NCI-H2196 treated with DMSO at 0.1 percent for 48 hours (cell line): ENCODE data around the gene RAMP1.
"Not testable (repeated sequence)": the region's sequence is repeated elsewhere in the genome, so short reads cannot be mapped to it uniquely, and the experiment has no call there.

Experiments used
- DNase-seq: peaks from one replicate; lab custom pipeline; 2025; ENCODE audit not compliant: unreplicated experiment; lab: John Stamatoyannopoulos, UW

RAMP1 gene

GRCh38 chr2:237859533-237860272 is at the start of gene RAMP1:
Gene RAMP1, plus strand, starts transcription at chr2:237859623. Its CDS starts 53 bp downstream, at chr2:237859676.
- no peak for DNase-seq

GRCh38 chr2:237815637-237816036 is 43.8 kb upstream of the RAMP1 start:
- DNase-seq: no peak

GRCh38 chr2:237816531-237816930 is 42.9 kb upstream of the RAMP1 start:
- no peak for DNase-seq

- DNase-seq: no peak
These were observed 41.4 kb upstream of the RAMP1 start for GRCh38 chr2:237818066-237818473.

- no peak for DNase-seq
These were observed 40.2 kb upstream of the RAMP1 start for GRCh38 chr2:237819231-237819630.

- no peak for DNase-seq
These were observed 39.0 kb upstream of the RAMP1 start for GRCh38 chr2:237820421-237820820.

GRCh38 chr2:237823544-237823943 is 35.9 kb upstream of the RAMP1 start:
- DNase-seq: no peak

- DNase-seq: no peak
These were observed 35.3 kb upstream of the RAMP1 start for GRCh38 chr2:237824085-237824484.

GRCh38 chr2:237827421-237827987 is 31.9 kb upstream of the RAMP1 start:
- no peak for DNase-seq

- no peak for DNase-seq
These were observed 28.9 kb upstream of the RAMP1 start for GRCh38 chr2:237830522-237830921.

- no peak for DNase-seq
These were observed 25.9 kb upstream of the RAMP1 start for GRCh38 chr2:237833546-237833945.

- DNase-seq: no peak
These were observed 24.1 kb upstream of the RAMP1 start for GRCh38 chr2:237835372-237835771.

- no peak for DNase-seq
These were observed 18.4 kb upstream of the RAMP1 start for GRCh38 chr2:237841051-237841450.

- not testable (repeated sequence) for DNase-seq
These were observed 10.5 kb upstream of the RAMP1 start for GRCh38 chr2:237848940-237849339.

- DNase-seq: no peak
These were observed 5.1 kb upstream of the RAMP1 start for GRCh38 chr2:237854295-237854694.

GRCh38 chr2:237857791-237858190 is 1.6 kb upstream of the RAMP1 start:
- DNase-seq: no peak

GRCh38 chr2:237858294-237859081 is 935 bp upstream of the RAMP1 start:
- DNase-seq: peak; percentile 68

GRCh38 chr2:237859082-237859433 is 365 bp upstream of the RAMP1 start:
- DNase-seq: no peak

- DNase-seq: no peak
These were observed 981 bp downstream of the RAMP1 start for GRCh38 chr2:237860273-237860935.

GRCh38 chr2:237861875-237862527 is 2.6 kb downstream of the RAMP1 start:
- DNase-seq: no peak

- no peak for DNase-seq
These were observed 3.1 kb downstream of the RAMP1 start for GRCh38 chr2:237862528-237862895.
